Transverse colon (tissue), 4 donors: ENCODE results near the gene NHS. TPM values are rescaled to one million over a fixed set of nuclear protein-coding genes. Genes with fewer than 3 reads are reported as not detected.
A peak's percentile ranks its signal among the peaks of the same experiment; 100 is the strongest.

Experiments used
- DNase-seq: peaks from one replicate; pipeline ENCODE4 v3.0.0-alpha.2; 2019
- H3K27ac ChIP-seq, 4 donors: fragments of 200-600 bp; sonication (generic); 2 replicates each; pipeline ENCODE4 v1.5.1; 2016 to 2018; ENCODE audit warnings: inconsistent platforms in 4 of 4
- H3K27me3 ChIP-seq: fragments of 200-600 bp; sonication (generic); 2 replicates; pipeline ENCODE4 v1.5.1; 2017; ENCODE audit warnings: inconsistent platforms
- H3K36me3 ChIP-seq, 4 donors: fragments of 200-600 bp; sonication (generic); 2 replicates each; pipeline ENCODE4 v1.5.1; 2017 to 2019; ENCODE audit warnings: inconsistent platforms in 4 of 4
- H3K4me1 ChIP-seq, 4 donors: fragments of 200-600 bp; sonication (generic); 2 replicates each; pipeline ENCODE4 v1.5.1; 2017 to 2020; ENCODE audit warnings: inconsistent platforms in 4 of 4
- H3K4me3 ChIP-seq, 4 donors: fragments of 200-600 bp; sonication (generic); 1 replicate in 1 of 4; 2 replicates in 3 of 4; pipeline versions ENCODE4 v1.5.1 to v1.6.1; 2017 to 2019; ENCODE audit warnings: inconsistent platforms in 4 of 4
- H3K9me3 ChIP-seq, 2 donors: fragments of 200-600 bp; sonication (generic); 2 replicates each; pipeline ENCODE4 v1.5.1; 2017 to 2019; ENCODE audit warnings: inconsistent platforms in 2 of 2
- EP300 ChIP-seq: sonication (generic); formaldehyde crosslinking; IDR thresholded peaks from one replicate; pipeline ENCODE4 v1.6.1; 2017; ENCODE audit warnings: antibody characterized with exemption, low read depth
- POLR2A ChIP-seq: fragments of 450-650 bp; IDR thresholded peaks from one replicate; pipeline ENCODE4 v1.6.1; 2016; ENCODE audit warnings: antibody characterized with exemption, mild to moderate bottlenecking, moderate library complexity
- POLR2AphosphoS5 ChIP-seq, 3 donors: sonication (generic); formaldehyde crosslinking; IDR thresholded peaks; one replicate each; pipeline ENCODE4 v1.6.1; 2016; ENCODE audit warnings: antibody characterized with exemption in 3 of 3
- WGBS, 2 donors: methylation state at CpG; one replicate each; pipeline ENCODE4 v1.1.5; 2018; ENCODE audit warnings: low coverage in 1 of 2; 5-methylcytosine and 5-hydroxymethylcytosine counted together
- in situ Hi-C, 4 donors: fragments of 200-750 bp; cut with MboI; loops; one replicate each; pipeline versions ENCODE4 v1.15.0 to v1.15.1; 2017; ENCODE audit warnings: low sequenced_read_pairs in 3 of 4, low pct_ligation_motif_present in 1 of 4, low pct_unique_long_range_greater_than_20kb in 1 of 4
- intact Hi-C: fragments of 100-400 bp; cut with DNase I; formaldehyde crosslinking; loops from one replicate; pipeline ENCODE4 v1.15.1; 2023; ENCODE audit warnings: low total_unique reads
- total RNA-seq, 4 donors: library from RNA; depleted of rRNA; stranded (reverse); fragments of >200 nt; gene quantifications; one replicate each; pipeline ENCODE4 v1.1.0, GENCODE V29; 2016
- TF ChIP-seq, protein P1 (sequence below), 5 experiments: fragments of 200-600 bp in 3 of 5; fragments of 450-650 bp in 2 of 5; sonication (generic) in 3 of 5; IDR thresholded peaks; 1 replicate in 2 of 5; 2 replicates in 3 of 5; pipeline ENCODE4 v1.5.1; 2016 to 2017; ENCODE audit warnings: antibody characterized with exemption in 5 of 5, inconsistent platforms in 3 of 5, mild to moderate bottlenecking in 2 of 5, moderate library complexity in 1 of 5

The NHS gene
- total RNA-seq, 4 donors from 2014 or later, result 1.2 to 10.7 (median 5.0) TPM

DNA sequence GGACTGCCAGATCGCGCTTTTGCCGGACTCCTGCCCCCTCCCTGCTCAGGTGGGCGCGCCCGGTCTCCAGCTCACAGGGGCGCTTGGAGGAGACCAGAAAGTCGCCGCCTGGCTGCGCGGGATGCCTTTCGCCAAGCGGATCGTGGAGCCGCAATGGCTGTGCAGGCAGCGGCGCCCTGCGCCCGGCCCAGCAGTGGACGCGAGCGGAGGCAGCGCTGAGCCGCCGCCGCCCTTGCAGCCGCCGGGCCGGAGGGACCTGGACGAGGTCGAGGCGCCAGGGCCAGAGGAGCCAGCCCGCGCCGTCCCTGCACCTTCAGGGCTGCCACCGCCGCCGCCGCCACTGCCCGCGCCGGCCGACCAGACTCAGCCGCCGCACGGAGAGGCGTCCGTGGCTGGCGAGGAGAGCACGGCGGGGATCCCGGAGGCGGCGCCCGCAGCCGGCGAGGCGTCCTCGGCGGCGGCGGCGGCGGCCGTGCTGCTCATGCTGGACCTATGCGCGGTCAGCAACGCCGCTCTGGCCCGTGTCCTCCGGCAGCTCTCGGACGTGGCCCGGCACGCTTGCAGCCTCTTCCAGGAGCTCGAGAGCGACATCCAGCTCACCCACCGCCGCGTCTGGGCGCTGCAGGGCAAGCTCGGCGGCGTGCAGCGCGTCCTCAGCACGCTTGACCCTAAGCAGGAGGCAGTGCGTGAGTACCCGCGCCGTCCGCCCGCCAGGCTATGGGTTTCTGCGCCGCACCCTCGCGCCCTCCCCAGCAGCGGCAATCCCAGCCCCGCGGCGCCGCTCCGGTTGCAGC, 834 bp downstream of the NHS start:
- Histone ChIP-seq H3K4me1 (peaks cover 0 to 8% (median 3%) of the 10 kb centered on the region in 4 donors), H3K36me3 (no peaks in the 10 kb centered on the region), H3K27ac (peak overlapping the region; percentile 69 to 83 (median 78)), H3K4me3 (peak overlapping the region; percentile 40 to 71 (median 48)), H3K27me3 (no peaks in the 10 kb centered on the region), H3K9me3 (no peaks in the 10 kb centered on the region)
- in situ Hi-C loops, result no loop called here
- WGBS, 2 donors, result 58% methylated on average over 92 of the region's 103 CpGs; no CpG with 5 or more reads in 1 of the 2 donors
- peak; percentile 12 for DNase-seq
- TF ChIP-seq EP300, result no peak
- TF ChIP-seq, protein P1, sequence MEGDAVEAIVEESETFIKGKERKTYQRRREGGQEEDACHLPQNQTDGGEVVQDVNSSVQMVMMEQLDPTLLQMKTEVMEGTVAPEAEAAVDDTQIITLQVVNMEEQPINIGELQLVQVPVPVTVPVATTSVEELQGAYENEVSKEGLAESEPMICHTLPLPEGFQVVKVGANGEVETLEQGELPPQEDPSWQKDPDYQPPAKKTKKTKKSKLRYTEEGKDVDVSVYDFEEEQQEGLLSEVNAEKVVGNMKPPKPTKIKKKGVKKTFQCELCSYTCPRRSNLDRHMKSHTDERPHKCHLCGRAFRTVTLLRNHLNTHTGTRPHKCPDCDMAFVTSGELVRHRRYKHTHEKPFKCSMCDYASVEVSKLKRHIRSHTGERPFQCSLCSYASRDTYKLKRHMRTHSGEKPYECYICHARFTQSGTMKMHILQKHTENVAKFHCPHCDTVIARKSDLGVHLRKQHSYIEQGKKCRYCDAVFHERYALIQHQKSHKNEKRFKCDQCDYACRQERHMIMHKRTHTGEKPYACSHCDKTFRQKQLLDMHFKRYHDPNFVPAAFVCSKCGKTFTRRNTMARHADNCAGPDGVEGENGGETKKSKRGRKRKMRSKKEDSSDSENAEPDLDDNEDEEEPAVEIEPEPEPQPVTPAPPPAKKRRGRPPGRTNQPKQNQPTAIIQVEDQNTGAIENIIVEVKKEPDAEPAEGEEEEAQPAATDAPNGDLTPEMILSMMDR (IDR thresholded peaks at IDR 0.05), result no peak
- intact Hi-C loops, result loop anchor here (5.0 to 10.0 kb wide), 3 partner anchors 131 to 309 kb away; no protein-coding TSS in a partner anchor

DNA sequence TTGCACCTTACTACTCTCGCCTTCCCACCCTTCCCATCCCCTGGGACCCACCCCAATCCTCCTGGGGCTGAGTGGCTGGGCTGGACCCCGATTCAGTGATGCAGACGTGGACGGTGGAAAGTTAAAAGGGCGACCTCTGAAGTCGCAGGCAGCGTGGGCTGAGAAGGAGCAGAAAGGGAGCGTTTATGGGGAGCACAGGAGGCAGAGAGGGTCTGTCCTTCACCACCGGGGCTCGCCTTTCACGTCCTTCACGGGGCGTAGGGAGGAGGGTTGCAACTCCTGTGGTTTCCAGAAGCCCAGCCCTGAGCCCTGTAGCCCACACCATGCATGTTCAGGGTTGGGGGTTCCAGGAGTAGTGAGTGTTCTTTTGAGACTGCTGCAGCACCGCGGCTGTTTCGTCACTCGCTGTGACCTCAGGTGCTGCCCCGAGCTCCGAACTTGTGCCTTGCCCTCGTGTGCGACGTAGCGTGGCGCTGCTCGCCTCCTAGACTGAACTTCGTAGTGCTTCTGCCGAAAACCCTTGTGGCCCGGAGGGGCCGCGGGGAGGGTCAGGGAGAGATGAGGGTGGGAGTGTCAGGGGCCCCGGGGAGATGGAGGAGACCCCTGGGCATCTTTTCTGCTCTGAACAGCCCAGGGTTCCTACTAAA, 1.6 kb downstream of the NHS start:
- no peaks in the 10 kb centered on the region for H3K9me3 ChIP-seq
- H3K4me3 ChIP-seq, result peak overlapping the region; percentile 40 to 71 (median 48)
- no peaks in the 10 kb centered on the region for H3K27me3 ChIP-seq
- in situ Hi-C loops, result no loop called here
- H3K27ac ChIP-seq, result peak overlapping the region; percentile 69 to 83 (median 78)
- WGBS, 2 donors, result 61% methylated on average over 27 of the region's 31 CpGs; no CpG with 5 or more reads in 1 of the 2 donors
- H3K36me3 ChIP-seq, result no peaks in the 10 kb centered on the region
- no peak for TF ChIP-seq POLR2A
- no peak for TF ChIP-seq POLR2AphosphoS5 (IDR thresholded peaks at IDR 0.05)
- TF ChIP-seq, protein P1 (IDR thresholded peaks at IDR 0.05), result no peak
- no peak for TF ChIP-seq EP300
- peak; percentile 17 for DNase-seq
- H3K4me1 ChIP-seq, result peaks cover 0 to 8% (median 3%) of the 10 kb centered on the region in 4 donors
- intact Hi-C loops, result loop anchor here (5.0 to 10.0 kb wide), 3 partner anchors 132 to 308 kb away; no protein-coding TSS in a partner anchor

DNA sequence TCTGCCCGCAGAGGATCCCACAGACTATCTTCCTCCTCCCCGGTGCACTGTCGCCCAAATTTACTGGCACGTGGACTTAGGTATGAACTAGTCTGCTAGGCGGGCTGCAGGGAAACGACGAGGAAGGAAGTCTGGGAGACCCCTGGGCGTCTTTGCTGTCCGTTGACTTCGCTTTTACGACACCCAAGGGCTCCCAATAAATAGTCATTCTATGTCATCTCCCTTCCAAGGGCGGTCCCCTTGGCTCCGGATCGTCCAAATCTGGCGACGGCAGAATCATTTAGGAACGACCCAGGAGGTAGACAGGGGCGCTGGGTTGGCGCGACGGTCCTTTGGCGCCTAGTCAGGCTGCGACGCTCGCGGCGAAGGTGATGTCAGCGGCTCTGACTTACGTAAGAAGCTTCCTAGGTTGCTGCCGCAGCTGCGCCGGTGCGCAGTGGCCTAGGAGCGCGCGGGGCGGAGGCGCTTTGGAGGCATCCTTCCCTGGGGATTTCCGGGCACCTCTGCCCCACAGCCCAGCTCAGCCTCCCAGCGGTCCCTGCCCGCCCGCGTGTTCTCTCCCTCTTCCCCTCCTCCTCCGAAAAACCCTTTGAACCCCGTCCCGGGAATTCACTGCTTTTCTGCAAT, 2.2 kb downstream of the NHS start:
- H3K27me3 ChIP-seq, result no peaks in the 10 kb centered on the region
- H3K27ac ChIP-seq, result peak overlapping the region; percentile 54 to 83 (median 72)
- in situ Hi-C loops, result no loop called here
- DNase-seq, result peak; percentile 51
- H3K36me3 ChIP-seq, result no peaks in the 10 kb centered on the region
- peak overlapping the region; percentile 40 to 71 (median 48) for H3K4me3 ChIP-seq
- 36% methylated on average over 46 of the region's 46 CpGs; no CpG with 5 or more reads in 1 of the 2 donors for WGBS, 2 donors
- peaks cover 0 to 8% (median 3%) of the 10 kb centered on the region in 4 donors for H3K4me1 ChIP-seq
- intact Hi-C loops, result loop anchor here (5.0 to 10.0 kb wide), 3 partner anchors 132 to 308 kb away; no protein-coding TSS in a partner anchor
- H3K9me3 ChIP-seq, result no peaks in the 10 kb centered on the region
- TF ChIP-seq EP300 (no peak), POLR2AphosphoS5 (IDR thresholded peaks at IDR 0.05) (peak; percentile 24 to 35 (median 33)), POLR2A (no peak)
- TF ChIP-seq, protein P1 (IDR thresholded peaks at IDR 0.05), result no peak

DNA sequence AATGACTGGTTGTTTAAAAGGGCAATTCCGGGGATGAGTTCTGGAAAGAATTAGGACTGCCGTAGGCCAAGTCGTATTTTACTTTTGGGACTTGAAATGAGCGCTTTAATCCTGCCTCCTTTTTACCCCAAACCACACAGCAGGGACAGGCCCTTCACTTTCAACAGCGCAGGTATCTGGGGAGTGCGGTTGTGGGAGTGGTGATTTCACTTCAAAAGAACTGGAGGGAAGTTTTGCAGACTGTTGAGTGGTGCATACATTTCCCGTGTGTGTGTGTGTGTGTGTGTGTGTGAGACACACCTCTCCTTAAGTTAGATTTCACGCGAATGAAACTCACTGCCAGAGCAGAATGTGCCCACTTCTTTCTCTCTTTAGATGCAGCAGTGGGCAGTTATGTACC, 2.8 kb downstream of the NHS start:
- H3K9me3 ChIP-seq, result no peaks in the 10 kb centered on the region
- DNase-seq, result no peak
- peak overlapping the region; percentile 26 to 75 (median 62) for H3K27ac ChIP-seq
- peaks cover 0 to 8% (median 3%) of the 10 kb centered on the region in 4 donors for H3K4me1 ChIP-seq
- H3K4me3 ChIP-seq, result peak overlapping the region in 3 of 4 donors; percentile 40 to 71 (median 49)
- in situ Hi-C loops, result no loop called here
- no peaks in the 10 kb centered on the region for H3K36me3 ChIP-seq
- H3K27me3 ChIP-seq, result no peaks in the 10 kb centered on the region
- TF ChIP-seq, protein P1 (IDR thresholded peaks at IDR 0.05), result no peak
- TF ChIP-seq POLR2A, result no peak
- no peak for TF ChIP-seq EP300
- TF ChIP-seq POLR2AphosphoS5 (IDR thresholded peaks at IDR 0.05), result no peak
- intact Hi-C loops, result loop anchor here (5.0 to 10.0 kb wide), 3 partner anchors 133 to 307 kb away; no protein-coding TSS in a partner anchor
- WGBS, 2 donors, result 51% methylated on average over 9 of the region's 9 CpGs; no CpG with 5 or more reads in 1 of the 2 donors
